Left cardiac atrium (tissue), 2 donors: ENCODE results near the gene E2F3. TPM values are rescaled to one million over a fixed set of nuclear protein-coding genes. Genes with fewer than 3 reads are reported as not detected.

Experiments
- total RNA-seq, 2 donors: library from RNA; stranded (reverse); fragmentation: NEBNext Ultra II Directional; extraction: Animal tissue kit (Norgen Biotek cat#: 25700); gene quantifications; one replicate each; pipeline ENCODE4 v1.2.1, GENCODE V29; 2021
- donor health status: DM: no; HTN: yes; CAD: no; lungs with severe emphysema.
- donor health status: DM: yes; HTN: yes; CAD: no.

E2F3 gene
- total RNA-seq, 2 donors from 2014 or later = 4.8 to 10.0 TPM

Other genes starting within 250 kb of the E2F3 start
- 1 to 10 TPM; 5.1 to 6.1 TPM for gene MBOAT1, start 189.4 kb upstream of the E2F3 start, total RNA-seq
- 10 to 100 TPM in 1 of 2 donors, 1 to 10 TPM in 1; 9.8 to 10.8 TPM for gene CDKAL1, start 132.6 kb downstream of the E2F3 start, total RNA-seq